ENCODE results near the gene CD48.
A peak's percentile ranks its signal among the peaks of the same experiment; 100 is the strongest.
"Not testable (repeated sequence)": the region's sequence is repeated elsewhere in the genome, so short reads cannot be mapped to it uniquely, and the experiment has no call there.

DNA sequence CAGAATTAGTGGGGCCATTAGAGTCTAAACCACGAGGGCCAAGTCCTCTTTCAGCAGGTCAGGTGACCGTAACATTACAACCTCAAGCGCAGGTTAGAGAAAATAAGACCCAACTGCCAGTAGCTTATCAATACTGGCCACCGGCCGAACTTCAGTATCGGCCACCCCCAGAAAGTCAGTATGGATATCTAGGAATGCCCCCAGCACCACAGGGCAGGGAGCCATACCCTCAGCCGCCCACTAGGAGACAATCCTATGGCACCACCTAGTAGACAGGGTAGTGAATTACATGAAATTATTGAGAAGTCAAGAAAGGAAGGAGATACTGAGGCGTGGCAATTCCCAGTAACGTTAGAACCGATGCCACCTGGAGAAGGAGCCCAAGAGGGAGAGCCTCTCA is 19.2 kb downstream of the CD48 start:
- TF ChIP-seq, protein P1, sequence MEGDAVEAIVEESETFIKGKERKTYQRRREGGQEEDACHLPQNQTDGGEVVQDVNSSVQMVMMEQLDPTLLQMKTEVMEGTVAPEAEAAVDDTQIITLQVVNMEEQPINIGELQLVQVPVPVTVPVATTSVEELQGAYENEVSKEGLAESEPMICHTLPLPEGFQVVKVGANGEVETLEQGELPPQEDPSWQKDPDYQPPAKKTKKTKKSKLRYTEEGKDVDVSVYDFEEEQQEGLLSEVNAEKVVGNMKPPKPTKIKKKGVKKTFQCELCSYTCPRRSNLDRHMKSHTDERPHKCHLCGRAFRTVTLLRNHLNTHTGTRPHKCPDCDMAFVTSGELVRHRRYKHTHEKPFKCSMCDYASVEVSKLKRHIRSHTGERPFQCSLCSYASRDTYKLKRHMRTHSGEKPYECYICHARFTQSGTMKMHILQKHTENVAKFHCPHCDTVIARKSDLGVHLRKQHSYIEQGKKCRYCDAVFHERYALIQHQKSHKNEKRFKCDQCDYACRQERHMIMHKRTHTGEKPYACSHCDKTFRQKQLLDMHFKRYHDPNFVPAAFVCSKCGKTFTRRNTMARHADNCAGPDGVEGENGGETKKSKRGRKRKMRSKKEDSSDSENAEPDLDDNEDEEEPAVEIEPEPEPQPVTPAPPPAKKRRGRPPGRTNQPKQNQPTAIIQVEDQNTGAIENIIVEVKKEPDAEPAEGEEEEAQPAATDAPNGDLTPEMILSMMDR (IDR thresholded peaks at IDR 0.05; ENCODE audit: low read depth, low read length, missing input control): peak; percentile 30
- TF ChIP-seq SP1 (IDR thresholded peaks at IDR 0.05); FOXA1 (IDR thresholded peaks at IDR 0.05); GABPA (IDR thresholded peaks at IDR 0.05 in 1 of 2, conservative IDR thresholded peaks at IDR 0.05 in 1 of 2); YY1 (IDR thresholded peaks at IDR 0.05); JUND (IDR thresholded peaks at IDR 0.05); TAF1 (conservative IDR thresholded peaks at IDR 0.05); EGR1 (IDR thresholded peaks at IDR 0.05; ENCODE audit: low read depth in 2 of 2): not testable (repeated sequence)
- TF ChIP-seq, protein P2, sequence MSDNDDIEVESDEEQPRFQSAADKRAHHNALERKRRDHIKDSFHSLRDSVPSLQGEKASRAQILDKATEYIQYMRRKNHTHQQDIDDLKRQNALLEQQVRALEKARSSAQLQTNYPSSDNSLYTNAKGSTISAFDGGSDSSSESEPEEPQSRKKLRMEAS (IDR thresholded peaks at IDR 0.05): not testable (repeated sequence)
- peak; percentile 27 to 45 for TF ChIP-seq RAD21 (IDR thresholded peaks at IDR 0.05)
- TF ChIP-seq, protein P3, sequence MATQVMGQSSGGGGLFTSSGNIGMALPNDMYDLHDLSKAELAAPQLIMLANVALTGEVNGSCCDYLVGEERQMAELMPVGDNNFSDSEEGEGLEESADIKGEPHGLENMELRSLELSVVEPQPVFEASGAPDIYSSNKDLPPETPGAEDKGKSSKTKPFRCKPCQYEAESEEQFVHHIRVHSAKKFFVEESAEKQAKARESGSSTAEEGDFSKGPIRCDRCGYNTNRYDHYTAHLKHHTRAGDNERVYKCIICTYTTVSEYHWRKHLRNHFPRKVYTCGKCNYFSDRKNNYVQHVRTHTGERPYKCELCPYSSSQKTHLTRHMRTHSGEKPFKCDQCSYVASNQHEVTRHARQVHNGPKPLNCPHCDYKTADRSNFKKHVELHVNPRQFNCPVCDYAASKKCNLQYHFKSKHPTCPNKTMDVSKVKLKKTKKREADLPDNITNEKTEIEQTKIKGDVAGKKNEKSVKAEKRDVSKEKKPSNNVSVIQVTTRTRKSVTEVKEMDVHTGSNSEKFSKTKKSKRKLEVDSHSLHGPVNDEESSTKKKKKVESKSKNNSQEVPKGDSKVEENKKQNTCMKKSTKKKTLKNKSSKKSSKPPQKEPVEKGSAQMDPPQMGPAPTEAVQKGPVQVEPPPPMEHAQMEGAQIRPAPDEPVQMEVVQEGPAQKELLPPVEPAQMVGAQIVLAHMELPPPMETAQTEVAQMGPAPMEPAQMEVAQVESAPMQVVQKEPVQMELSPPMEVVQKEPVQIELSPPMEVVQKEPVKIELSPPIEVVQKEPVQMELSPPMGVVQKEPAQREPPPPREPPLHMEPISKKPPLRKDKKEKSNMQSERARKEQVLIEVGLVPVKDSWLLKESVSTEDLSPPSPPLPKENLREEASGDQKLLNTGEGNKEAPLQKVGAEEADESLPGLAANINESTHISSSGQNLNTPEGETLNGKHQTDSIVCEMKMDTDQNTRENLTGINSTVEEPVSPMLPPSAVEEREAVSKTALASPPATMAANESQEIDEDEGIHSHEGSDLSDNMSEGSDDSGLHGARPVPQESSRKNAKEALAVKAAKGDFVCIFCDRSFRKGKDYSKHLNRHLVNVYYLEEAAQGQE (IDR thresholded peaks at IDR 0.05): not testable (repeated sequence)

All from liver (tissue), 3 donors.